Measurements from ENCODE around the gene DPY19L1. TPM values are rescaled to one million over a fixed set of nuclear protein-coding genes. Genes with fewer than 3 reads are reported as not detected.
"Not testable (repeated sequence)": the region's sequence is repeated elsewhere in the genome, so short reads cannot be mapped to it uniquely, and the experiment has no call there.

Gene DPY19L1
- total RNA-seq, 1 experiment from 2014 or later: 32.8 TPM

- H3K27me3 ChIP-seq (ENCODE audit: insufficient read depth, low read depth): 0 out of 2 replicates have a peak, but pooled peaks cover 5% of the 10 kb centered on the region
- H3K9me2 ChIP-seq (ENCODE audit: insufficient read depth): no peaks in the 10 kb centered on the region
- H2AFZ ChIP-seq: no peak overlapping the region
- no peaks in the 10 kb centered on the region for H4K20me1 ChIP-seq (ENCODE audit: insufficient read depth)
- peaks cover 8% of the 10 kb centered on the region; the same call in 1 of the 2 replicates for H3K9me3 ChIP-seq (ENCODE audit: insufficient read depth, low read depth)
- TF ChIP-seq EZH2 (IDR thresholded peaks at IDR 0.05; ENCODE audit: low read depth) (no peak), CTCF (conservative IDR thresholded peaks at IDR 0.05) (no peak)
- no peak overlapping the region for H3K4me2 ChIP-seq
- BruUV-seq (replicated peaks): no TSS peak
- DNase-seq: no peak
- H3K27ac ChIP-seq: no peak overlapping the region
- no peaks in the 10 kb centered on the region for H3K36me3 ChIP-seq (ENCODE audit: low read depth)
- H3K4me3 ChIP-seq: no peak overlapping the region
- intact Hi-C loops (cut with micrococcal nuclease; ENCODE audit: unreplicated experiment): no loop called here
- H3K4me1 ChIP-seq (replicated peaks; ENCODE audit: insufficient read depth): no peaks in the 10 kb centered on the region
- ChIA-PET CTCF (no interaction called here), POLR2A (ENCODE audit: unreplicated experiment) (no interaction called here)
- H3F3A ChIP-seq (ENCODE audit: insufficient read depth, low read depth): no peaks in the 10 kb centered on the region
- H3K79me2 ChIP-seq (ENCODE audit: low read depth): no peaks in the 10 kb centered on the region
These were observed 125.0 kb downstream of the DPY19L1 start for GRCh38 chr7:34912236-34912635.

- H3K79me2 ChIP-seq (ENCODE audit: low read depth); BruUV-seq (replicated peaks); H3K27ac ChIP-seq; H3K36me3 ChIP-seq (ENCODE audit: low read depth); H3K27me3 ChIP-seq (ENCODE audit: insufficient read depth, low read depth); POLR2A ChIA-PET (ENCODE audit: unreplicated experiment); H4K20me1 ChIP-seq (ENCODE audit: insufficient read depth); H3K4me1 ChIP-seq (replicated peaks; ENCODE audit: insufficient read depth); H3K9me2 ChIP-seq (ENCODE audit: insufficient read depth); H3F3A ChIP-seq (ENCODE audit: insufficient read depth, low read depth); CTCF ChIA-PET; intact Hi-C loops (cut with micrococcal nuclease; ENCODE audit: unreplicated experiment); H3K9me3 ChIP-seq (ENCODE audit: insufficient read depth, low read depth): not testable (repeated sequence)
- DNase-seq: peak in 1 of 2 experiments; percentile 52
- Histone ChIP-seq H3K4me3 (peak overlapping the region; percentile 48; the same call in 1 of the 2 replicates), H2AFZ (peak overlapping the region; percentile 66), H3K4me2 (peak overlapping the region; percentile 62)
These were observed 130.9 kb downstream of the DPY19L1 start for GRCh38 chr7:34906266-34906850.

- Histone ChIP-seq H3K79me2 (ENCODE audit: low read depth) (no peaks in the 10 kb centered on the region), H3K27me3 (ENCODE audit: insufficient read depth, low read depth) (0 out of 2 replicates have a peak, but pooled peaks cover 3% of the 10 kb centered on the region), H3K27ac (no peak overlapping the region), H3F3A (ENCODE audit: insufficient read depth, low read depth) (no peaks in the 10 kb centered on the region), H3K4me3 (no peak overlapping the region), H3K36me3 (ENCODE audit: low read depth) (no peaks in the 10 kb centered on the region), H3K9me2 (ENCODE audit: insufficient read depth) (no peaks in the 10 kb centered on the region), H4K20me1 (ENCODE audit: insufficient read depth) (no peaks in the 10 kb centered on the region), H3K4me1 (replicated peaks; ENCODE audit: insufficient read depth) (no peaks in the 10 kb centered on the region), H2AFZ (no peak overlapping the region), H3K9me3 (ENCODE audit: insufficient read depth, low read depth) (no peaks in the 10 kb centered on the region), H3K4me2 (no peak overlapping the region)
- TF ChIP-seq CTCF (conservative IDR thresholded peaks at IDR 0.05) (no peak), EZH2 (IDR thresholded peaks at IDR 0.05; ENCODE audit: low read depth) (no peak)
- DNase-seq: no peak
- intact Hi-C loops (cut with micrococcal nuclease; ENCODE audit: unreplicated experiment): no loop called here
- ChIA-PET POLR2A (ENCODE audit: unreplicated experiment) (no interaction called here), CTCF (no interaction called here)
- no TSS peak for BruUV-seq (replicated peaks)
These were observed 132.3 kb downstream of the DPY19L1 start for GRCh38 chr7:34904987-34905386.

- BruUV-seq (replicated peaks): not testable (repeated sequence)
These were observed 133.4 kb downstream of the DPY19L1 start for GRCh38 chr7:34903921-34904320.

More at GRCh38 chr7:34903921-34904320, 133.4 kb downstream of the DPY19L1 start:
- ChIA-PET POLR2A (ENCODE audit: unreplicated experiment) (interaction anchor here (0.5 kb wide), 1 partner anchor 133 kb away, joined by 6 read pairs; no protein-coding TSS in a partner anchor), CTCF (interaction anchor here (0.6 kb wide), 1 partner anchor 805 kb away, joined by 4 read pairs; no protein-coding TSS in a partner anchor)
- H3K36me3 ChIP-seq (ENCODE audit: low read depth); H3K9me2 ChIP-seq (ENCODE audit: insufficient read depth); H3K4me1 ChIP-seq (replicated peaks; ENCODE audit: insufficient read depth); intact Hi-C loops (cut with micrococcal nuclease; ENCODE audit: unreplicated experiment); H3K27ac ChIP-seq; H2AFZ ChIP-seq; H3K9me3 ChIP-seq (ENCODE audit: insufficient read depth, low read depth); H3K79me2 ChIP-seq (ENCODE audit: low read depth); H3K27me3 ChIP-seq (ENCODE audit: insufficient read depth, low read depth); H3K4me3 ChIP-seq; H3K4me2 ChIP-seq; DNase-seq; H3F3A ChIP-seq (ENCODE audit: insufficient read depth, low read depth); H4K20me1 ChIP-seq (ENCODE audit: insufficient read depth): not testable (repeated sequence)

Measured in PC-9 (cell line).